A549 (cell line): ENCODE results near the gene ZP2. TPM values are rescaled to one million over a fixed set of nuclear protein-coding genes. Genes with fewer than 3 reads are reported as not detected.

Source experiments
- ATAC-seq, 2 experiments: fragments of 200-7000 bp in 1 of 2; fragments of >200 bp in 1 of 2; cut with Nextera tagmentation in 1 of 2; cut with Tn5 transposase in 1 of 2; 3 replicates each; pipeline versions ENCODE4 v1.8.0 to v1.9.1; 2018 to 2020; ENCODE audit warnings: mild to moderate bottlenecking in 1 of 2, moderate library complexity in 1 of 2
- CTCF ChIA-PET: fragments of 300-600 bp; sonication (Branson Sonifier 250); formaldehyde crosslinking; extraction: SDS; loops from one replicate; lab custom pipeline; 2021; ENCODE audit warnings: antibody characterized with exemption, inconsistent platforms; lab: Yijun Ruan, JAX
- POLR2A ChIA-PET: fragments of 350-600 bp; formaldehyde crosslinking; extraction: SDS; loops from one replicate; lab custom pipeline; 2021; ENCODE audit warnings: antibody characterized with exemption, inconsistent platforms; lab: Yijun Ruan, JAX
- DNase-seq, 2 experiments: peaks; one replicate each; pipeline versions ENCODE4 v3.0.0 to v3.0.0-alpha.2; 2011 to 2016; ENCODE audit warnings: low read depth in 1 of 2, low spot score in 1 of 2
- FAIRE-seq: peaks from 2 replicates; lab custom pipeline; 2011; peaks lifted over from hg19 to GRCh38; lab: Jason Lieb, UNC
- H3K27ac ChIP-seq, 2 experiments: fragments of >200 bp; sonication (Bioruptor Twin); formaldehyde crosslinking; 3 replicates each; pipeline ENCODE4 v1.5.1; 2016 to 2017
- H3K4me1 ChIP-seq: fragments of >200 bp; sonication (Bioruptor Twin); formaldehyde crosslinking; 3 replicates; pipeline ENCODE4 v1.6.1; 2016
- H3K4me2 ChIP-seq: fragments of >200 bp; sonication (Bioruptor Twin); formaldehyde crosslinking; 3 replicates; pipeline ENCODE4 v1.6.1; 2016
- H3K4me3 ChIP-seq: fragments of >200 bp; sonication (Bioruptor Twin); formaldehyde crosslinking; 3 replicates; pipeline ENCODE4 v1.5.1; 2016
- H3K9me3 ChIP-seq: fragments of >200 bp; sonication (Bioruptor Twin); formaldehyde crosslinking; 3 replicates; pipeline ENCODE4 v1.6.1; 2016
- CBX2 ChIP-seq: fragments of 200-600 bp; sonication (generic); IDR thresholded peaks from 2 replicates; pipeline ENCODE4 v1.6.1; 2016; ENCODE audit warnings: low read depth, mild to moderate bottlenecking, borderline replicate concordance
- CBX8 ChIP-seq: fragments of 200-600 bp; sonication (generic); IDR thresholded peaks from 2 replicates; pipeline ENCODE4 v1.6.1; 2016
- CEBPB ChIP-seq, 2 experiments: fragments of >200 bp in 1 of 2; sonication (Bioruptor Twin) in 1 of 2; formaldehyde crosslinking in 1 of 2; IDR thresholded peaks; 2 replicates each; pipeline ENCODE4 v1.6.1; 2012 to 2016
- CHD4 ChIP-seq: fragments of 200-600 bp; sonication (generic); IDR thresholded peaks from 2 replicates; pipeline ENCODE4 v1.6.1; 2016; ENCODE audit warnings: antibody characterized with exemption, mild to moderate bottlenecking, borderline replicate concordance
- E2F6 ChIP-seq: IDR thresholded peaks from 2 replicates; pipeline ENCODE4 v1.6.1; 2012; ENCODE audit warnings: low read depth, borderline replicate concordance
- FOSB ChIP-seq: fragments of 250-450 bp; sonication (Bioruptor Pico); IDR thresholded peaks from 2 replicates; pipeline ENCODE4 v1.5.0; 2020; ENCODE audit warnings: mild to moderate bottlenecking, moderate library complexity
- FOSL2 ChIP-seq, 2 experiments: fragments of 450-650 bp in 1 of 2; fragments of >200 bp in 1 of 2; sonication (Bioruptor Twin) in 1 of 2; formaldehyde crosslinking; IDR thresholded peaks; 2 replicates each; pipeline versions ENCODE4 v1.5.0 to v1.6.1; 2016 to 2020; ENCODE audit warnings: mild to moderate bottlenecking in 1 of 2, moderate library complexity in 1 of 2
- HOXB5 ChIP-seq: fragments of 250-450 bp; sonication (Bioruptor Pico); IDR thresholded peaks from 2 replicates; pipeline ENCODE4 v1.5.0; 2020; ENCODE audit warnings: mild to moderate bottlenecking, moderate library complexity
- JUNB ChIP-seq: fragments of >200 bp; sonication (Bioruptor Twin); formaldehyde crosslinking; IDR thresholded peaks from 2 replicates; pipeline ENCODE4 v1.6.1; 2016
- KDM1A ChIP-seq: fragments of 200-600 bp; sonication (generic); IDR thresholded peaks from 2 replicates; pipeline ENCODE4 v1.6.1; 2016; ENCODE audit warnings: low read depth, mild to moderate bottlenecking
- KDM5A ChIP-seq: fragments of 200-600 bp; sonication (generic); IDR thresholded peaks from 2 replicates; pipeline ENCODE4 v1.6.1; 2016; ENCODE audit warnings: antibody characterized with exemption, mild to moderate bottlenecking
- MAFK ChIP-seq: fragments of 450-650 bp; IDR thresholded peaks from 2 replicates; pipeline ENCODE4 v1.6.1; 2014; ENCODE audit not compliant: partially characterized antibody
- MYC ChIP-seq: IDR thresholded peaks from 2 replicates; pipeline ENCODE4 v1.6.1; 2012; ENCODE audit warnings: mild to moderate bottlenecking, inconsistent platforms, low read length, improper control_type of control experiment, borderline replicate concordance
- NFE2L2 ChIP-seq: fragments of 150-350 bp; conservative IDR thresholded peaks from 2 replicates; pipeline ENCODE4 v1.6.1; 2014; ENCODE audit warnings: low read length
- NPAS2 ChIP-seq: fragments of 250-450 bp; sonication (Bioruptor Pico); IDR thresholded peaks from 2 replicates; pipeline ENCODE4 v1.8.0; 2022; ENCODE audit warnings: mild to moderate bottlenecking, moderate library complexity, borderline replicate concordance
- NR3C1 ChIP-seq: fragments of >200 bp; sonication (Bioruptor Twin); formaldehyde crosslinking; IDR thresholded peaks from 3 replicates; pipeline ENCODE4 v1.6.1; 2017
- POLR2A ChIP-seq: IDR thresholded peaks from 2 replicates; pipeline ENCODE4 v1.6.1; 2012; ENCODE audit warnings: mild to moderate bottlenecking, low read length
- RAD21 ChIP-seq, 2 experiments: fragments of >200 bp in 1 of 2; sonication (Bioruptor Twin) in 1 of 2; formaldehyde crosslinking in 1 of 2; IDR thresholded peaks in 1 of 2; conservative IDR thresholded peaks in 1 of 2; 2 replicates in 1 of 2; 3 replicates in 1 of 2; pipeline ENCODE4 v1.6.1; 2012 to 2018; ENCODE audit warnings: inconsistent platforms in 1 of 2
- RFX5 ChIP-seq: fragments of 450-650 bp; IDR thresholded peaks from 2 replicates; pipeline ENCODE4 v1.7.1; 2014; ENCODE audit warnings: antibody characterized with exemption, mild to moderate bottlenecking, moderate library complexity
- RNF2 ChIP-seq: fragments of 200-600 bp; sonication (generic); IDR thresholded peaks from 2 replicates; pipeline ENCODE4 v1.6.1; 2016; ENCODE audit warnings: low read depth, mild to moderate bottlenecking, antibody characterized with exemption, moderate library complexity, borderline replicate concordance
- SREBF2 ChIP-seq: fragments of 450-650 bp; IDR thresholded peaks from 2 replicates; pipeline ENCODE4 v1.6.1; 2014; ENCODE audit warnings: mild to moderate bottlenecking, moderate library complexity
- TFCP2L1 ChIP-seq: fragments of 250-450 bp; sonication (Bioruptor Pico); IDR thresholded peaks from 2 replicates; pipeline ENCODE4 v1.5.0; 2021; ENCODE audit warnings: mild to moderate bottlenecking
- USF2 ChIP-seq: fragments of 450-650 bp; IDR thresholded peaks from 2 replicates; pipeline ENCODE4 v1.6.1; 2014; ENCODE audit warnings: antibody characterized with exemption
- ZC3H11A ChIP-seq: fragments of 450-650 bp; IDR thresholded peaks from 2 replicates; pipeline ENCODE4 v1.6.1; 2014; ENCODE audit warnings: antibody characterized with exemption, mild to moderate bottlenecking
- ZSCAN20 ChIP-seq: fragments of 250-450 bp; sonication (Bioruptor Pico); IDR thresholded peaks from 2 replicates; pipeline ENCODE4 v1.8.0; 2022; ENCODE audit warnings: mild to moderate bottlenecking, moderate library complexity
- WGBS: methylation state at CpG from one replicate; pipeline ENCODE4 v1.1.6; 2017; ENCODE audit errors: missing lambda C conversion rate; 5-methylcytosine and 5-hydroxymethylcytosine counted together
- polyA plus RNA-seq, 4 experiments: library from polyadenylated mRNA; depleted of rRNA in 3 of 4; stranded (reverse); fragments of >200 nt; fragmentation: RNase III in 1 of 4; extraction: RNeasy Plus Mini Kit Qiagen cat#74134 plus additional on column Dnase treatment in 1 of 4; gene quantifications; 2 replicates in 3 of 4; 3 replicates in 1 of 4; pipeline ENCODE4 v1.2.3, GENCODE V29; 2011 to 2017
- TF ChIP-seq, protein P1 (sequence below): fragments of 150-350 bp; IDR thresholded peaks from 2 replicates; pipeline ENCODE4 v1.6.1; 2014; ENCODE audit warnings: low read depth, mild to moderate bottlenecking, low read length
- TF ChIP-seq, protein P2 (sequence below): IDR thresholded peaks from 2 replicates; pipeline ENCODE4 v1.6.1; 2012
- TF ChIP-seq, protein P3 (sequence below): fragments of 250-450 bp; sonication (Bioruptor Pico); IDR thresholded peaks from 2 replicates; pipeline ENCODE4 v1.5.0; 2020; ENCODE audit warnings: low read depth, mild to moderate bottlenecking, moderate library complexity
- TF ChIP-seq, protein P4 (sequence below): fragments of >200 bp; sonication (Bioruptor Twin); formaldehyde crosslinking; IDR thresholded peaks from 3 replicates; pipeline ENCODE4 v1.6.1; 2016
- TF ChIP-seq, protein P5 (sequence below): IDR thresholded peaks from 2 replicates; pipeline ENCODE4 v1.6.1; 2012

Gene ZP2
- polyA plus RNA-seq, 2 of the 4 experiments (the other 2 are of a cell fraction): not detected

DNA sequence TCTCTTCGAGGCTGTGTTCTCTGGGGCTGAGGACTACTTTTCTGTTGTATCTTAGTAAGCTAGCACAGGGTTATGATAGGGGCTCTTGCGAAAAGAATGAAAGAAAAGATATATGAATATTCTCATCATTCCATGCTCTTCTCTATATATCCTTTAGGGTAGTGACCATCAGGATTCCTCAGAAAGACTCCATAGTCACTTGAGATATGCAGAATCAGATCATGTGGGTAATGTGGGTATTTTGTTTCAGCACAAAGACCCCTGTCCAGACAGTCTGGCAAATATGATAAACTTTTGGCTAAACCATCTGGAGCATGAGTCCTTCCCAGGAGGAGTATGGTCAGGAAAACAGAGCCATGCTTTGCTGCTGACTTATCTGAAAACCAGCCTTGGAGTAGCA, 45.3 kb upstream of the ZP2 start:
- no peaks in the 10 kb centered on the region for H3K9me3 ChIP-seq
- no peak overlapping the region for H3K4me3 ChIP-seq
- H3K27ac ChIP-seq: no peak overlapping the region
- TF ChIP-seq ZC3H11A: no peak
- TF ChIP-seq USF2: no peak
- no peak for TF ChIP-seq RAD21 (conservative IDR thresholded peaks at IDR 0.05 in 1 of 2, IDR thresholded peaks at IDR 0.05 in 1 of 2)
- TF ChIP-seq, protein P1, sequence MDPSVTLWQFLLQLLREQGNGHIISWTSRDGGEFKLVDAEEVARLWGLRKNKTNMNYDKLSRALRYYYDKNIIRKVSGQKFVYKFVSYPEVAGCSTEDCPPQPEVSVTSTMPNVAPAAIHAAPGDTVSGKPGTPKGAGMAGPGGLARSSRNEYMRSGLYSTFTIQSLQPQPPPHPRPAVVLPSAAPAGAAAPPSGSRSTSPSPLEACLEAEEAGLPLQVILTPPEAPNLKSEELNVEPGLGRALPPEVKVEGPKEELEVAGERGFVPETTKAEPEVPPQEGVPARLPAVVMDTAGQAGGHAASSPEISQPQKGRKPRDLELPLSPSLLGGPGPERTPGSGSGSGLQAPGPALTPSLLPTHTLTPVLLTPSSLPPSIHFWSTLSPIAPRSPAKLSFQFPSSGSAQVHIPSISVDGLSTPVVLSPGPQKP: no peak
- no peak for TF ChIP-seq NFE2L2
- no peak for TF ChIP-seq FOSB
- TF ChIP-seq, protein P2, sequence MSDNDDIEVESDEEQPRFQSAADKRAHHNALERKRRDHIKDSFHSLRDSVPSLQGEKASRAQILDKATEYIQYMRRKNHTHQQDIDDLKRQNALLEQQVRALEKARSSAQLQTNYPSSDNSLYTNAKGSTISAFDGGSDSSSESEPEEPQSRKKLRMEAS: no peak
- TF ChIP-seq RFX5: no peak
- no peak for TF ChIP-seq POLR2A
- no peak for TF ChIP-seq HOXB5 (CRISPR knock-in tag)
- TF ChIP-seq E2F6: no peak
- TF ChIP-seq MAFK: no peak
- TF ChIP-seq, protein P3, sequence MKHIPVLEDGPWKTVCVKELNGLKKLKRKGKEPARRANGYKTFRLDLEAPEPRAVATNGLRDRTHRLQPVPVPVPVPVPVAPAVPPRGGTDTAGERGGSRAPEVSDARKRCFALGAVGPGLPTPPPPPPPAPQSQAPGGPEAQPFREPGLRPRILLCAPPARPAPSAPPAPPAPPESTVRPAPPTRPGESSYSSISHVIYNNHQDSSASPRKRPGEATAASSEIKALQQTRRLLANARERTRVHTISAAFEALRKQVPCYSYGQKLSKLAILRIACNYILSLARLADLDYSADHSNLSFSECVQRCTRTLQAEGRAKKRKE (CRISPR knock-in tag): no peak
- TF ChIP-seq NPAS2 (CRISPR knock-in tag): no peak
- ChIA-PET POLR2A (no interaction called here), CTCF (interaction anchor here (1.5 to 4.5 kb wide), 2 partner anchors 44 to 69 kb away, joined by 8 to 18 read pairs; no protein-coding TSS in a partner anchor)
- no peak for ATAC-seq
- no peak for FAIRE-seq
- H3K4me2 ChIP-seq: no peak overlapping the region
- DNase-seq: no peak
- H3K4me1 ChIP-seq: peaks cover 23% of the 10 kb centered on the region
- 84% methylated on average over 2 of the region's 2 CpGs for WGBS

DNA sequence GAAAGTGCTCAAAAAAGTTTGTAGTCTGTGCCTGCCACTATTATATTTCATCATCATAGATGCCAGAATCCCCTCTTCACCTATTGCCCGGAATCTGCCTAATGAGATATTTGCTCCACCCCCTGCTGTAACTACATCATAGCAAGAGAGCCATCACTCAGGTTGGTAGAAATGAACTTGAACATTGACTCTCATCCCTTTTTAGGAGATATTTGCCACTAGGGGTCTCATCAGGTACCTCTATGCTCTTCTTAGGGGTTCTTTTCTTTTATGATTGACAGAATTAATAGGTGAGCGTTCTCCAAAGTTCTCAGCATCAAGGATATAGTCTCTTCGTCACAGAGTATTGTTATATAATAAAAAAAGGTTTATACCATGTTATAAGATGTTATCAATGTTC, 42.1 kb upstream of the ZP2 start:
- H3K4me2 ChIP-seq: no peak overlapping the region
- no peaks in the 10 kb centered on the region for H3K4me1 ChIP-seq
- H3K27ac ChIP-seq: no peak overlapping the region
- 89% methylated on average over 3 of the region's 3 CpGs for WGBS
- ChIA-PET CTCF (interaction anchor here (1.3 kb wide), 1 partner anchor 12 kb away, joined by 5 read pairs; no protein-coding TSS in a partner anchor), POLR2A (no interaction called here)
- H3K9me3 ChIP-seq: no peaks in the 10 kb centered on the region
- FAIRE-seq (no peak), ATAC-seq (no peak), DNase-seq (no peak)
- no peak overlapping the region for H3K4me3 ChIP-seq
- TF ChIP-seq ZSCAN20 (CRISPR knock-in tag): no peak
- TF ChIP-seq CBX2: no peak
- no peak for TF ChIP-seq KDM5A
- no peak for TF ChIP-seq CBX8
- no peak for TF ChIP-seq MYC
- TF ChIP-seq NR3C1: no peak
- TF ChIP-seq, protein P4, sequence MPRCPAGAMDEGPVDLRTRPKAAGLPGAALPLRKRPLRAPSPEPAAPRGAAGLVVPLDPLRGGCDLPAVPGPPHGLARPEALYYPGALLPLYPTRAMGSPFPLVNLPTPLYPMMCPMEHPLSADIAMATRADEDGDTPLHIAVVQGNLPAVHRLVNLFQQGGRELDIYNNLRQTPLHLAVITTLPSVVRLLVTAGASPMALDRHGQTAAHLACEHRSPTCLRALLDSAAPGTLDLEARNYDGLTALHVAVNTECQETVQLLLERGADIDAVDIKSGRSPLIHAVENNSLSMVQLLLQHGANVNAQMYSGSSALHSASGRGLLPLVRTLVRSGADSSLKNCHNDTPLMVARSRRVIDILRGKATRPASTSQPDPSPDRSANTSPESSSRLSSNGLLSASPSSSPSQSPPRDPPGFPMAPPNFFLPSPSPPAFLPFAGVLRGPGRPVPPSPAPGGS: no peak
- TF ChIP-seq, protein P1: no peak
- TF ChIP-seq FOSL2 (IDR thresholded peaks at IDR 0.05): no peak
- no peak for TF ChIP-seq FOSL2 (CRISPR knock-in tag; IDR thresholded peaks at IDR 0.05)
- TF ChIP-seq CEBPB (IDR thresholded peaks at IDR 0.05): no peak
- no peak for TF ChIP-seq CHD4
- TF ChIP-seq KDM1A: no peak
- no peak for TF ChIP-seq SREBF2
- TF ChIP-seq JUNB: no peak
- TF ChIP-seq, protein P5, sequence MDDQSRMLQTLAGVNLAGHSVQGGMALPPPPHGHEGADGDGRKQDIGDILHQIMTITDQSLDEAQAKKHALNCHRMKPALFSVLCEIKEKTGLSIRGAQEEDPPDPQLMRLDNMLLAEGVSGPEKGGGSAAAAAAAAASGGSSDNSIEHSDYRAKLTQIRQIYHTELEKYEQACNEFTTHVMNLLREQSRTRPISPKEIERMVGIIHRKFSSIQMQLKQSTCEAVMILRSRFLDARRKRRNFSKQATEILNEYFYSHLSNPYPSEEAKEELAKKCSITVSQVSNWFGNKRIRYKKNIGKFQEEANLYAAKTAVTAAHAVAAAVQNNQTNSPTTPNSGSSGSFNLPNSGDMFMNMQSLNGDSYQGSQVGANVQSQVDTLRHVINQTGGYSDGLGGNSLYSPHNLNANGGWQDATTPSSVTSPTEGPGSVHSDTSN: no peak
- TF ChIP-seq RNF2: no peak
- no peak for TF ChIP-seq TFCP2L1 (CRISPR knock-in tag)
